RWPE1 (cell line): ENCODE results near the gene SYT8.

ENCODE experiments used
- CTCF ChIA-PET: fragments of 350-600 bp; sonication (Branson Sonifier 250); formaldehyde crosslinking; extraction: SDS; loops from one replicate; lab custom pipeline; 2021; lab: Yijun Ruan, JAX
- POLR2A ChIA-PET: fragments of 400-600 bp; formaldehyde crosslinking; extraction: SDS; loops from one replicate; lab custom pipeline; 2020; ENCODE audit warnings: antibody characterized with exemption; ENCODE audit not compliant: low non-redundant PET; lab: Yijun Ruan, JAX
- DNase-seq: peaks from one replicate; pipeline ENCODE4 v3.0.0; 2012; ENCODE audit warnings: low spot score
- H3K27ac ChIP-seq: fragments of 450-650 bp; 2 replicates; pipeline ENCODE4 v1.5.1; 2017
- TF ChIP-seq, protein P1 (sequence below): fragments of 450-650 bp; conservative IDR thresholded peaks from 2 replicates; pipeline ENCODE4 v1.5.1; 2017; ENCODE audit warnings: low read depth, mild to moderate bottlenecking

SYT8 gene

DNA sequence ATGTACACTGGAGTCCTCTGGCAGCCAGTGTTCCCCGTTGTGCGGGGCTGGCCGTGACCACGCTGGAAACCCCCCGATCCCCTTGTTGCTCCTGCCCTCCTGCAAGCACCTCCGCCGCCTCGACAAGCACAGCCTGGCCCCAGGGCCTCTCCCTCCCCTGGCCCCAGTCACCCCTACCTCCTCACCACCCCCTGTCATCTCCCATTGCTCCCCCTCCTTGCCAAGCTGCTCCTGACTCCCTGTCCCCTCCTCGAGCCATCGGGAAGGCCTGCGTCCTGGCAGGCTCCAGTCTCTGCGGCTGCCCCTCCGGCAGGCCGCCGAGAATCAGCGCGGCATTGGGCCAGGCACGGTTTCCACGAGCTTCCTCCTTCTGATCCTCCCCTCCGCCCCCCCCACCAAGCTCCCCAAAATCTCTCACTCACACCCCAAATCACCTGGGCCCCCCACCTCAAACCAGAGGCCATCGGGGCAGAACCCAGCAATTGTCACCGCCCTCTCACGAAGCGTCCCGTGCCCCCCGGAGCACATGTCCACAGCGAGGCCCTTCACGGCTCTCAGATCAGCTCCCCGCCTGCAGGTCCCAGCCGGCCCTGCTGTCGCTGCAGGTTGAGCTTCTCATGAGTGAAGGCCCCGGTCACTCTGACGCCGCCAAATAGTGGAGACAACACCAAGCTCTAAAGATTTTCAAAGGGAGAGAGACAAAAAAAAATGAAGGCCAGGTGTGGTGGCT lies 12.4 kb downstream of the SYT8 start:
- H3K27ac ChIP-seq: peak overlapping the region; percentile 97
- CTCF ChIA-PET: interaction anchor here (1.3 kb wide), 1 partner anchor 9 kb away, joined by 4 read pairs; no protein-coding TSS in a partner anchor
- TF ChIP-seq, protein P1, sequence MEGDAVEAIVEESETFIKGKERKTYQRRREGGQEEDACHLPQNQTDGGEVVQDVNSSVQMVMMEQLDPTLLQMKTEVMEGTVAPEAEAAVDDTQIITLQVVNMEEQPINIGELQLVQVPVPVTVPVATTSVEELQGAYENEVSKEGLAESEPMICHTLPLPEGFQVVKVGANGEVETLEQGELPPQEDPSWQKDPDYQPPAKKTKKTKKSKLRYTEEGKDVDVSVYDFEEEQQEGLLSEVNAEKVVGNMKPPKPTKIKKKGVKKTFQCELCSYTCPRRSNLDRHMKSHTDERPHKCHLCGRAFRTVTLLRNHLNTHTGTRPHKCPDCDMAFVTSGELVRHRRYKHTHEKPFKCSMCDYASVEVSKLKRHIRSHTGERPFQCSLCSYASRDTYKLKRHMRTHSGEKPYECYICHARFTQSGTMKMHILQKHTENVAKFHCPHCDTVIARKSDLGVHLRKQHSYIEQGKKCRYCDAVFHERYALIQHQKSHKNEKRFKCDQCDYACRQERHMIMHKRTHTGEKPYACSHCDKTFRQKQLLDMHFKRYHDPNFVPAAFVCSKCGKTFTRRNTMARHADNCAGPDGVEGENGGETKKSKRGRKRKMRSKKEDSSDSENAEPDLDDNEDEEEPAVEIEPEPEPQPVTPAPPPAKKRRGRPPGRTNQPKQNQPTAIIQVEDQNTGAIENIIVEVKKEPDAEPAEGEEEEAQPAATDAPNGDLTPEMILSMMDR: no peak
- DNase-seq: no peak
- POLR2A ChIA-PET: no interaction called here

DNA sequence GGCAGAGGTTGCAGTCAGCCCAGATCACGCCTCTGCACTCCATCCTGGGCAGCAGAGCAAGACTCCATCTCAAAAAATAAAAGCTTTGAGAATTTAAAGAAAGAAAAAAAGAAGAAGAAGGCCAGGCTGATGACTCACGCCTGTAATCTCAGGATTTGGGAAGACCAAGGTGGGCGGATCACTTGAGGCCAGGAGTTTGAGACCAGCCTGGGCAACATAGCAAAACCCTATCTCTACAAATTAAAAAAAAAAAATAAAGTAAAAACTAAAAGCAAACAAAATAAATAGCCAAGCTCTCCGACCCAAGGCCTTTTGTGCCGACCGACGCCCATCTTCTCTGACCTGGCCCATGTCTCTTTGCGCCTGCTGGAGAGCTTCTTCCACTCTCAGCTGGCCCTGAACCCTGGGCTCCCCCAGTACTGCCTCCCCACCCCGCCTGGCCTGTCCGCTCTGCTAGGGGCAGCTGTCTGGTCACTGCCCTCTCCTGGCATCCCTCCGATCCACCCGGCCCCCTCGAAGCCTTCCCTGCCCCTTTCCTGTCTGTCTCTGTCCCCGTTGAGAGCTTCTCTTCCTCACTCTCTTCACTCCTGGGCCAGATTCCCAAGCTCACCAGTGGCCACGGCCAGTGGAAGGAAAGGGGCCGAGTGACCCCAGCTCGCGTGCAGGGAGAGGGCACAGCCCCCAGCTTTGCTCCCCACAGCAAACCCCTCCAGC lies 13.3 kb downstream of the SYT8 start:
- CTCF ChIA-PET: interaction anchor here (0.6 to 0.8 kb wide), 2 partner anchors 16 to 29 kb away, joined by 3 to 6 read pairs; no protein-coding TSS in a partner anchor
- TF ChIP-seq, protein P1: no peak
- DNase-seq: no peak
- POLR2A ChIA-PET: interaction anchor here (0.7 kb wide), 1 partner anchor 104 kb away, joined by 3 read pairs; no protein-coding TSS in a partner anchor
- peak overlapping the region; percentile 97 for H3K27ac ChIP-seq

DNA sequence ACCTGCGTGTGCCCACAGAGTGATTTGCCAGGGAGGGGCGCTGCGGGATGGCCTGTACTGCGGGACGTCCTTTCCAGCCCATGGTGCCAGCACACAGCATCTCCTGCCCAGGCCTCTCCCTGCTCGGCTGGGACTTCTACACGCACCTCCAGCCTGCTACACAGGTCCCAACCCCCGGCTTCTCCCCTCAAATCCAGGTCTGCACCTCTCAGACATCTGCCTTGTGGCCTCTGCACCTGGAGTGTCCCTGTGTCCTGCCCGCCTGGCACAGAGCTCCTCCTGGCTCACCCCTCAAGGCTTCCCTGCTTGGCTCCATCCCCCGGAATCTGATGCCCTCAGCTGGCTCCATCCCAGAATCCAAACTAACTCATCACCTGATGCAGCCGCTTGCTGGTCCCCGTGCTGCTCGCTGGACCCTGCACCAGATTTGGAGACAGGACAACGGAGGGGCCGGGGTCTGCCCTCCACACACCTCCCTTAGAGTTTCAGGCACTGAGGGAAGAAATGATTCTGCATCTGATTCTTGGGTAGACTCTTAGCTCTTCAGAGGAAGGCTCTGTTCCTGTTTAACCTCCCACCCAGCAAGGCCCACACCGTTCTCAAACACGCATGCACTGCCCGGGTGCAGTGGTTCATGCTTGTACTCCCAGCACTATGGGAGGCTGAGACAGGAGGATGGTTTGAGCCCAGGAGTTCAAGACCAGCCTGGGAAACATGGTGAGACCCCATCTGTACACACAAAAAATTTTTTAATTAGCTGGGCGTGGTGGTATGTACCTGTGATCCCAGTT lies 14.0 kb downstream of the SYT8 start:
- TF ChIP-seq, protein P1: no peak
- CTCF ChIA-PET: interaction anchor here (0.6 to 0.8 kb wide), 2 partner anchors 16 to 28 kb away, joined by 3 to 6 read pairs; no protein-coding TSS in a partner anchor
- peak overlapping the region; percentile 97 for H3K27ac ChIP-seq
- no peak for DNase-seq
- POLR2A ChIA-PET: no interaction called here

DNA sequence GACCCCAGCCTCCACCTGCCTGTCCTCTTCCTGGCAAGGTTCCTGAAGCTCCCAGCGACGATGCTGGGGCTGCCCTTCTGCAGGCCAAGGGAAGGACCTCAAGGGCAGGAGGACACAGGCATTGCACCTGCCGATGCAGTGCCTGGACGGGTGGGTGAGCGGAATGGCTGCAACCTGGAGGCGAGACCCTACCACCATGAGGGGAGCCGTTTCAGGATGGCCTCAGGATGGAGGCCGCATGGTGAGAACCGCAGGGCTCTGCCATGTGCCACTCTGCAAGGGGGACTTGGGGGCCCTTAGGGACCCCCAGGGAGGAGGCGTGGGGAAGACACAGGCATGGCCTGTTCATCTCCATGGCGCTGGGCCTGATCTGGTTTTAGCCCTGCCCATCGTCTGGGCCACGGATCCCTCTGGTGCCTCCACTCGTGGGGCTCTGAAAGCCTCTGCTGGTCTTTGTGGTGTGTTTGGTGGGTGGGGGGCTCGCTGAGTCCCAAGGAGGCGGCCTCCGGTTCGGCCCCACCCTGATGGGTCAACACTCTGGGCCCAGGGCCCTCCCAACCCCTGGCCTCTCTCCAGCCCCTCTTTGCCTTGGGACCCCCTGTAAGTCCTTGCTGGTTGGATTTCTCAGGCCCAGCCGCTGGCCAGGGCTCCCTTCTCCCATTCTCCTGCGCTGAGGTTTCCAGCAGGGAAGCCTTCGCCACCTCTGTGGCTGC lies 16.8 kb downstream of the SYT8 start:
- CTCF ChIA-PET: interaction anchor here (0.7 to 1.6 kb wide), 4 partner anchors 31 to 199 kb away, joined by 3 to 8 read pairs (median 3); no protein-coding TSS in a partner anchor
- DNase-seq: no peak
- no peak overlapping the region for H3K27ac ChIP-seq
- POLR2A ChIA-PET: no interaction called here
- TF ChIP-seq, protein P1: no peak

DNA sequence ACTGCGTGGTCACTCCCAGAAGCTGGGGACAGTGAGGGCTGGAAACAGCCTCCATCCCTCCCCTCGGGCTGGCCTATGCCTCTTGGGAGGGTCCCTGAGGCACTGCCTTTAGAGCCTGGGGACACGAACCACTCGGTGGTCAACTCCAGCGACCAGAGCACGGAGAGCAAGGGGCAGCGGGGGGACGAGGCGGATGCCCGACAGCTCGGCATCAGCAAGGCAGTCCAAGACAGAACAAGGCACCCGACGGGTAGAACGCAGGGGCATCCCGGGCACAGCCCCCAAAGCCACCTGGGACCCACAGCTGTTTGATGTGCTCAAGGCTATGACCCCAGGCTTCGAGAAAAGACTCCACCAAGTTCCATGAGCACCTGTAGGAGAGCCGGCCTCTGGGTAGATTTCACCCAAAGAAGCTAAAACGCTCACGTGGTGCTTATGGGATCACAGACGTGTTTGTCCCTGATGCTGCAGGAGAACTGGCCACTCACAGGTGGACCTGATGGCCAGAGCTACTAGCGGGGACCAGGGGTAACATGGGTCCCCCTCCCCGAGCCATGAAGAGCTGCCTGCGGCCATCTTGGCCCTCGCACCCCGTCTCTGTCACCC lies 17.6 kb downstream of the SYT8 start:
- CTCF ChIA-PET: interaction anchor here (1.1 kb wide), 1 partner anchor 30 kb away, joined by 3 read pairs; no protein-coding TSS in a partner anchor
- no peak overlapping the region for H3K27ac ChIP-seq
- POLR2A ChIA-PET: no interaction called here
- DNase-seq: no peak
- TF ChIP-seq, protein P1: no peak
